GM18909 (cell line): ENCODE measurements around the gene KDM4C.

ENCODE experiments used
- ATAC-seq: cut with Tn5 transposase; IDR thresholded peaks from one replicate; pipeline ENCODE4 v1.9.1; 2021; ENCODE audit warnings: mild to moderate bottlenecking; ENCODE audit not compliant: unreplicated experiment, poor library complexity

Gene KDM4C

GRCh38 chr9:6956879-6957278, 199.1 kb downstream of the KDM4C start:
- no peak for ATAC-seq

GRCh38 chr9:6959270-6960000, 201.7 kb downstream of the KDM4C start:
- ATAC-seq = no peak

GRCh38 chr9:6960777-6961176, 203.0 kb downstream of the KDM4C start:
- ATAC-seq = peak; percentile 76

GRCh38 chr9:6961845-6962522, 204.2 kb downstream of the KDM4C start:
- ATAC-seq = no peak

- no peak for ATAC-seq
Measured at GRCh38 chr9:6965566-6965965, 207.8 kb downstream of the KDM4C start.

- no peak for ATAC-seq
Measured at GRCh38 chr9:6968271-6968670, 210.5 kb downstream of the KDM4C start.

GRCh38 chr9:6969805-6970204, 212.0 kb downstream of the KDM4C start:
- ATAC-seq = no peak

GRCh38 chr9:6973089-6973488, 215.3 kb downstream of the KDM4C start:
- ATAC-seq = no peak

- ATAC-seq = peak; percentile 99
Measured at GRCh38 chr9:6973762-6974161, 216.0 kb downstream of the KDM4C start.

GRCh38 chr9:6975198-6975597, 217.4 kb downstream of the KDM4C start:
- ATAC-seq = no peak

- no peak for ATAC-seq
Measured at GRCh38 chr9:6977761-6978160, 220.0 kb downstream of the KDM4C start.

- no peak for ATAC-seq
Measured at GRCh38 chr9:6978591-6978990, 220.8 kb downstream of the KDM4C start.

- ATAC-seq = no peak
Measured at GRCh38 chr9:6984941-6985578, 227.3 kb downstream of the KDM4C start.

- no peak for ATAC-seq
Measured at GRCh38 chr9:6986141-6986815, 228.5 kb downstream of the KDM4C start.

GRCh38 chr9:6987381-6987780, 229.6 kb downstream of the KDM4C start:
- ATAC-seq = no peak

- no peak for ATAC-seq
Measured at GRCh38 chr9:6991418-6991817, 233.6 kb downstream of the KDM4C start.

- ATAC-seq = no peak
Measured at GRCh38 chr9:6996061-6996854, 238.5 kb downstream of the KDM4C start.

- no peak for ATAC-seq
Measured at GRCh38 chr9:6997330-6997729, 239.6 kb downstream of the KDM4C start.

- no peak for ATAC-seq
Measured at GRCh38 chr9:6999794-7000193, 242.0 kb downstream of the KDM4C start.

GRCh38 chr9:7001571-7001970, 243.8 kb downstream of the KDM4C start:
- no peak for ATAC-seq
